Mesenchymal stem cell (in vitro differentiated cells and primary cell): ENCODE results near the gene POLE3.
"Not testable (repeated sequence)": the region's sequence is repeated elsewhere in the genome, so short reads cannot be mapped to it uniquely, and the experiment has no call there.

Experiments
- DNase-seq: peaks from one replicate; pipeline ENCODE4 v3.0.0-alpha.2; 2013
- H2AFZ ChIP-seq: one replicate; pipeline ENCODE4 v1.6.1; 2013; ENCODE audit warnings: low read depth, mild to moderate bottlenecking, control low read depth, inconsistent platforms, low read length, moderate library complexity
- H2AK5ac ChIP-seq: 2 replicates; pipeline ENCODE4 v1.6.1; 2013; ENCODE audit warnings: low read length, moderate library complexity, mild to moderate bottlenecking, inconsistent platforms; ENCODE audit not compliant: severe bottlenecking
- H2BK120ac ChIP-seq: one replicate; pipeline ENCODE4 v1.6.1; 2013; ENCODE audit warnings: low read depth, mild to moderate bottlenecking, inconsistent platforms, low read length, moderate library complexity
- H2BK12ac ChIP-seq, 2 experiments: one replicate each; pipeline ENCODE4 v1.6.1; 2013; ENCODE audit warnings: inconsistent platforms in 2 of 2, low read length in 2 of 2, mild to moderate bottlenecking in 2 of 2, moderate library complexity in 2 of 2, control low read depth in 1 of 2
- H2BK15ac ChIP-seq: one replicate; pipeline ENCODE4 v1.6.1; 2013; ENCODE audit warnings: mild to moderate bottlenecking, low read depth, inconsistent platforms; ENCODE audit not compliant: poor library complexity, severe bottlenecking
- H2BK5ac ChIP-seq: 2 replicates; pipeline ENCODE4 v1.6.1; 2013; ENCODE audit warnings: low read depth, mild to moderate bottlenecking, low read length, control low read depth, inconsistent platforms; ENCODE audit not compliant: poor library complexity, severe bottlenecking
- H3K14ac ChIP-seq, 2 experiments: one replicate each; pipeline ENCODE4 v1.6.1; 2013; ENCODE audit warnings: inconsistent platforms in 2 of 2, low read length in 2 of 2, control low read depth in 1 of 2, mild to moderate bottlenecking in 1 of 2, moderate library complexity in 1 of 2
- H3K18ac ChIP-seq, 2 experiments: one replicate each; pipeline ENCODE4 v1.6.1; 2013; ENCODE audit warnings: inconsistent platforms in 2 of 2, low read length in 2 of 2, control low read depth in 1 of 2, low read depth in 1 of 2, mild to moderate bottlenecking in 1 of 2
- H3K23ac ChIP-seq, 2 experiments: one replicate each; pipeline ENCODE4 v1.6.1; 2013; ENCODE audit warnings: inconsistent platforms in 2 of 2, low read length in 2 of 2, mild to moderate bottlenecking in 2 of 2, moderate library complexity in 2 of 2, control low read depth in 1 of 2
- H3K27ac ChIP-seq: 2 replicates; pipeline ENCODE4 v1.5.1; 2013; ENCODE audit warnings: mild to moderate bottlenecking, moderate library complexity, low read length, control low read depth, inconsistent platforms; ENCODE audit not compliant: poor library complexity, severe bottlenecking
- H3K27me3 ChIP-seq, 2 experiments: 2 replicates each; pipeline versions ENCODE4 v1.6.1 to v1.7.0; 2013; ENCODE audit warnings: low read length in 2 of 2, mild to moderate bottlenecking in 2 of 2, moderate library complexity in 2 of 2, control low read depth in 1 of 2, inconsistent platforms in 1 of 2; ENCODE audit not compliant: control insufficient read depth in 1 of 2, insufficient read depth in 1 of 2
- H3K36me3 ChIP-seq, 2 experiments: 2 replicates each; pipeline versions ENCODE4 v1.6.1 to v1.7.0; 2013; ENCODE audit warnings: low read length in 2 of 2, control low read depth in 1 of 2, inconsistent platforms in 1 of 2, low read depth in 1 of 2, mild to moderate bottlenecking in 1 of 2; ENCODE audit not compliant: insufficient read depth in 2 of 2, control insufficient read depth in 1 of 2
- H3K4ac ChIP-seq, 2 experiments: one replicate each; pipeline ENCODE4 v1.6.1; 2013; ENCODE audit warnings: inconsistent platforms in 2 of 2, low read length in 2 of 2, mild to moderate bottlenecking in 2 of 2, moderate library complexity in 2 of 2, control low read depth in 1 of 2, low read depth in 1 of 2
- H3K4me1 ChIP-seq: 2 replicates; pipeline ENCODE4 v1.6.1; 2013; ENCODE audit warnings: low read depth, low read length, control low read depth; ENCODE audit not compliant: control insufficient read depth, insufficient read depth
- H3K4me2 ChIP-seq: 2 replicates; pipeline ENCODE4 v1.6.1; 2013; ENCODE audit warnings: low read length, mild to moderate bottlenecking, inconsistent platforms; ENCODE audit not compliant: poor library complexity, severe bottlenecking
- H3K4me3 ChIP-seq, 2 experiments: 2 replicates each; pipeline versions ENCODE4 v1.5.1 to v1.7.0; 2013; ENCODE audit warnings: low read length in 2 of 2, mild to moderate bottlenecking in 2 of 2, control low read depth in 1 of 2, low read depth in 1 of 2; ENCODE audit not compliant: insufficient read depth in 1 of 2
- H3K79me1 ChIP-seq: replicated peaks from 2 replicates; pipeline ENCODE4 v1.6.1; 2013; ENCODE audit warnings: mild to moderate bottlenecking, control low read depth, low read length, inconsistent platforms; ENCODE audit not compliant: poor library complexity, severe bottlenecking
- H3K9ac ChIP-seq: 2 replicates; pipeline ENCODE4 v1.7.0; 2013; ENCODE audit warnings: mild to moderate bottlenecking, low read length, moderate library complexity
- H3K9me3 ChIP-seq: 2 replicates; pipeline ENCODE4 v1.7.0; 2013; ENCODE audit warnings: mild to moderate bottlenecking, low read length; ENCODE audit not compliant: control insufficient read depth
- H4K8ac ChIP-seq: one replicate; pipeline ENCODE4 v1.6.1; 2013; ENCODE audit warnings: inconsistent platforms, mild to moderate bottlenecking, low read length, moderate library complexity
- H4K91ac ChIP-seq: one replicate; pipeline ENCODE4 v1.6.1; 2013; ENCODE audit warnings: mild to moderate bottlenecking, low read length, inconsistent platforms
- WGBS: methylation state at CpG from one replicate; pipeline ENCODE4 v1.1.7; 2013; ENCODE audit warnings: mixed read lengths; 5-methylcytosine and 5-hydroxymethylcytosine counted together

Gene POLE3

DNA sequence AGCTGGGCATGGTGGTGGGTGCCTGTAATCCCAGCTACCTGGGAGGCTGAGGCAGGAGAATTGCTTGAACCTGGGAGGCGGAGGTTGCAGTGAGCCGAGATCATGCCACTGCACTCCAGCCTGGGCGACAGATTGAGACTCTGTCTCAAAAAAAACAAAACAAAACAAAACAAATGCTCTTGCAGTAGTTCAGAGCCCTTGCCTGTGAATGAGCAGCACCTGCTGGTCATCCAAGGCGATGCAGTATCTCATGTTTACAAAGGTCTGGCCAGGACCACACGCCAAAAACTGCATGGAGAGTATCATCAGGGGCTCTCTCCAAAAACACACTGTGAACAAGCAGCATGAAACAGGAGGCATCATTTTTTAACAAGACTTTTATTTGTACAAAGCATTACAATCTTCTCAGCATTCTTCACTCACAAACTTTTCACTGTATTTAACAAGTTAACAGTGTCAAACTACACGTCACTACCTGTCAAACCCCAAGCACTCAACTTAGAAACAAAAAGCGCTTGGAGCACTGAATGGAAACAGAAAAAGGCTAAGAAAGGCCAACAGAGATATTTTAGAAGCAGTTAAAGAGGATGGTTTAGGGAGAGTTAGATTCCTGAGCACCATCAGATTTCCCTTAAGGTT is 3.5 kb downstream of the POLE3 start:
- WGBS = 46% methylated on average over 6 of the region's 7 CpGs
- not testable (repeated sequence) for H2BK15ac ChIP-seq, H3K23ac ChIP-seq

DNA sequence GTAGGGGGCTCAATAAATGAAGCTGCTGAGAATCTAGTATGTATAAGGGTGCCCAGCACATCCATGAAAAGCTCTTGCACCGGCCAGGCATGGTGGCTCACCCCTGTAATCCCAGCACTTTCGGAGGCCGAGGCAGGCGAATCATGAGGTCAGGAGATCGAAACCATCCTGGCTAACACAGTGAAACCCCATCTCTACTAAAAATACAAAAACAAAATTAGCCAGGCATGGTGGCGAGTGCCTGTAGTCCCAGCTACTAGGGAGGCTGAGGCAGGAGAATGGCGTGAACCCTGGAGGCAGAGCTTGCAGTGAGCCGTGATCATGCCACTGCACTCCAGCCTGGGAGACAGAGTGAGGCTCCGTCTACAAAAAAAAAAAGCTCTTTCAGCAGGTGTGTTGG is 4.1 kb downstream of the POLE3 start:
- WGBS = 87% methylated on average over 9 of the region's 9 CpGs
- not testable (repeated sequence) for H3K4me1 ChIP-seq, DNase-seq

More for the DNA sequence above, 3.5 kb downstream of the POLE3 start:
- not testable (repeated sequence) for H3K18ac ChIP-seq, H4K8ac ChIP-seq, H2BK120ac ChIP-seq, H2AK5ac ChIP-seq, H3K4me2 ChIP-seq, H3K14ac ChIP-seq, H4K91ac ChIP-seq, H3K9me3 ChIP-seq, H3K4me3 ChIP-seq, H3K4me1 ChIP-seq, H3K4ac ChIP-seq, H2AFZ ChIP-seq, H2BK5ac ChIP-seq, H3K27ac ChIP-seq, H2BK12ac ChIP-seq, H3K27me3 ChIP-seq
- peaks cover 12% of the 10 kb centered on the region for H3K79me1 ChIP-seq
- DNase-seq = peak; percentile 80
- H3K9ac ChIP-seq = peak overlapping the region; percentile 46
- peaks cover 11 to 20% of the 10 kb centered on the region in 2 experiments for H3K36me3 ChIP-seq

DNA sequence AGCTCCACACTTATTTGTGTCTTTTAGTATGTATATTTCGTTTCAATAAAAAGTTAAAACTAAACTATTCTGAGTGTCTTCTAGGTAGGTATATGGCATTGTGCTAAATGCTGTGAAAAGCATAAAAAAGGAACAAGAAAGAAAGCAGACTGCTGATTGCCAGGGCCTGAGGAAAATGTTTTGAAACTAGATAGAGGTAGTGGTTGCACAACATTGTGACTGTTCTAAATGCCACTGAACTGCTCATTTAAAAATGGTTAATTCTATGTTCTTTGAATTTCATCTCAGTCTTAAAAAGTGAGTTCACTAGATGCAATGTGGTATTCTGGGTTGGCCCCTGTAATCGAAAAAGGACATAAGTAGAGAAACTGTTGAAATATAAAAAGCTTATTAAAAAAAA is 6.8 kb downstream of the POLE3 start:
- Histone ChIP-seq H2AFZ (no peak overlapping the region), H3K14ac (no peak overlapping the region), H3K9ac (no peak overlapping the region), H3K4me2 (no peak overlapping the region), H2AK5ac (no peak overlapping the region), H2BK15ac (no peak overlapping the region), H3K4me3 (no peak overlapping the region), H4K8ac (no peak overlapping the region), H3K18ac (no peak overlapping the region), H3K27ac (no peak overlapping the region), H2BK5ac (no peak overlapping the region), H3K36me3 (peaks cover 7 to 17% of the 10 kb centered on the region in 2 experiments), H3K9me3 (no peaks in the 10 kb centered on the region), H3K27me3 (no peaks in the 10 kb centered on the region), H3K23ac (no peak overlapping the region), H3K4ac (no peak overlapping the region), H3K4me1 (peaks cover 14% of the 10 kb centered on the region), H2BK120ac (no peak overlapping the region), H3K79me1 (peaks cover 23% of the 10 kb centered on the region), H4K91ac (no peak overlapping the region), H2BK12ac (no peak overlapping the region)
- DNase-seq = no peak
- WGBS = 97% methylated on average over 2 of the region's 2 CpGs

More for the DNA sequence above, 4.1 kb downstream of the POLE3 start:
- not testable (repeated sequence) for H4K91ac ChIP-seq, H2BK12ac ChIP-seq, H2BK15ac ChIP-seq, H4K8ac ChIP-seq, H3K4me2 ChIP-seq, H3K14ac ChIP-seq, H2AK5ac ChIP-seq, H2AFZ ChIP-seq, H3K9ac ChIP-seq, H3K27me3 ChIP-seq, H2BK5ac ChIP-seq, H3K4me3 ChIP-seq, H2BK120ac ChIP-seq, H3K4ac ChIP-seq, H3K9me3 ChIP-seq, H3K27ac ChIP-seq, H3K18ac ChIP-seq, H3K23ac ChIP-seq
- Histone ChIP-seq H3K79me1 (peaks cover 12% of the 10 kb centered on the region), H3K36me3 (peaks cover 11 to 20% of the 10 kb centered on the region in 2 experiments)

DNA sequence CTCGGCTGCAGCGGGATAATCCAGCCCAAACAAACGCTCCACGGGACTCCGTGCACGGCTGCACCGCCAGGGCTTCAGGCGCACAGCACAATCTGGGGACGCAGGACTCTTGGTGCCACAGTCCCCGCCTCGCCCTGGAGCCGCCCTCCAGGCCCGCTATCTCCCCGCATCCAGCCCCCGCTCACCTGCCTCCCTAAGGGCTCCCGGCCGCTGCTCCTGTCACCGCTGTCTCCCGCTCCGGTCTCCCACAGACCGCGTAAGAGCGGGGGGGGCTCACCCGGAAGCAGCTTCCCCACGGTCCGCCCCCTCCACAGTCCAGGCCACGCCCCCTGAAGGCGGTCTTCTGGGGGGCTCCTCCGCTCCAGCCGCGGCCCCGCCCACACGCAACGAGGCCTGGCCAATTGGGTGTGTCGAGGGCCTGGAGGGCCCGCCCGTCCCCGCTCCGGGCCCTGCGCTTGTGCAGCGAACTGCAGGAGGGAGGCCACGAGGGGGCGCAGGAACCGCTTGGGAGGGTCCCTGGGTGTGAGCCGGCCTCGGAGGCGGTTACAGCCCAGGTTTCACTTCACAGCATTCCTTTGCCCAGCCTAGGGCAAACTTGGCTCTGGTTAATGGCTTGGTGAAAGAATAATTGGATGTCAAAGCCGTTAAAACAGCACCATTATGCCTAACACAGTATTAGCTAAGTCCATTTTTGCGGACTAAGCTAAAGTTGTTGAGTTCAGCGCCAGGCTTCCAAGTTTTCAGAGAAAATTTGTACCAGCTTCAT is 9.3 kb downstream of the POLE3 start, which contains the start of gene ALAD:
ALAD (minus strand) TSS at position 258 of the 766 bp plus-strand sequence. CDS start 7,725 bp downstream, outside the sequence.
- no peak within 1 kb of the TSS for H2BK15ac ChIP-seq
- peak within 1 kb of the TSS in 1 of 2 experiments; percentile 63 for H3K4ac ChIP-seq
- H3K14ac ChIP-seq = peak within 1 kb of the TSS in 1 of 2 experiments; percentile 99
- no peaks in the 10 kb centered on the region for H3K9me3 ChIP-seq
- H3K4me1 ChIP-seq = peaks cover 26% of the 10 kb centered on the region
- no peak within 1 kb of the TSS for H2BK5ac ChIP-seq
- peak within 1 kb of the TSS; percentile 34 for H4K91ac ChIP-seq
- H3K36me3 ChIP-seq = peaks cover 4 to 6% of the 10 kb centered on the region in 2 experiments
- H2AFZ ChIP-seq = peak within 1 kb of the TSS; percentile 100
- H3K23ac ChIP-seq = peak within 1 kb of the TSS in 1 of 2 experiments; percentile 72
- peak within 1 kb of the TSS; percentile 75 for H4K8ac ChIP-seq
- no peak within 1 kb of the TSS for H2BK120ac ChIP-seq
- H3K4me3 ChIP-seq = peak within 1 kb of the TSS; percentile 91 to 96
- peak within 1 kb of the TSS; percentile 77 for H3K4me2 ChIP-seq
- peak within 1 kb of the TSS; percentile 81 to 92 for H3K18ac ChIP-seq
- H3K79me1 ChIP-seq = peaks cover 26% of the 10 kb centered on the region
- H3K27ac ChIP-seq = peak within 1 kb of the TSS; percentile 15
- H2BK12ac ChIP-seq = peak within 1 kb of the TSS in 1 of 2 experiments; percentile 56
- H2AK5ac ChIP-seq = peak within 1 kb of the TSS; percentile 91
- no peaks in the 10 kb centered on the region for H3K27me3 ChIP-seq
- peak; percentile 98 for DNase-seq
- WGBS = 2% methylated on average over 39 of the region's 50 CpGs
- peak within 1 kb of the TSS; percentile 85 for H3K9ac ChIP-seq
